HG03139 (cell line): ENCODE measurements around the gene ALX3.
"Not testable (repeated sequence)": the region's sequence is repeated elsewhere in the genome, so short reads cannot be mapped to it uniquely, and the experiment has no call there.

Experiments
- ATAC-seq: cut with Tn5 transposase; IDR thresholded peaks from one replicate; pipeline ENCODE4 v1.9.1; 2021; ENCODE audit not compliant: unreplicated experiment

ALX3 gene

GRCh38 chr1:110048923-110049601 lies 21.4 kb downstream of the ALX3 start:
- no peak for ATAC-seq

- no peak for ATAC-seq
Observed at GRCh38 chr1:110048240-110048639, 22.2 kb downstream of the ALX3 start.

GRCh38 chr1:110047463-110047862 lies 23.0 kb downstream of the ALX3 start:
- no peak for ATAC-seq

- ATAC-seq: no peak
Observed at GRCh38 chr1:110043016-110043415, 27.5 kb downstream of the ALX3 start.

GRCh38 chr1:110040548-110040947 lies 29.9 kb downstream of the ALX3 start:
- ATAC-seq: no peak

- no peak for ATAC-seq
Observed at GRCh38 chr1:110039641-110040040, 30.8 kb downstream of the ALX3 start.

- ATAC-seq: no peak
Observed at GRCh38 chr1:110038271-110038670, 32.2 kb downstream of the ALX3 start.

- ATAC-seq: peak; percentile 2
Observed at GRCh38 chr1:110035236-110035752, 35.2 kb downstream of the ALX3 start.

GRCh38 chr1:110034451-110035235 lies 35.8 kb downstream of the ALX3 start, which contains the start of gene STRIP1:
STRIP1 (plus strand) TSS chr1:110034624; CDS start chr1:110034638, 14 bp downstream.
- ATAC-seq: peak; percentile 86

GRCh38 chr1:110034040-110034450 lies 36.4 kb downstream of the ALX3 start:
- no peak for ATAC-seq

- no peak for ATAC-seq
Observed at GRCh38 chr1:110033421-110033820, 37.1 kb downstream of the ALX3 start.

GRCh38 chr1:110032327-110032726 lies 38.1 kb downstream of the ALX3 start:
- no peak for ATAC-seq

- ATAC-seq: not testable (repeated sequence)
Observed at GRCh38 chr1:110030687-110031086, 39.8 kb downstream of the ALX3 start.

GRCh38 chr1:110024613-110025012 lies 45.9 kb downstream of the ALX3 start:
- ATAC-seq: no peak

- ATAC-seq: no peak
Observed at GRCh38 chr1:110021285-110021684, 49.2 kb downstream of the ALX3 start.

- ATAC-seq: no peak
Observed at GRCh38 chr1:110019770-110020169, 50.7 kb downstream of the ALX3 start.

- no peak for ATAC-seq
Observed at GRCh38 chr1:110018396-110018795, 52.1 kb downstream of the ALX3 start.

GRCh38 chr1:110017792-110018191 lies 52.7 kb downstream of the ALX3 start:
- ATAC-seq: no peak

- ATAC-seq: peak; percentile 54
Observed at GRCh38 chr1:110012100-110012780, 58.2 kb downstream of the ALX3 start.

- ATAC-seq: peak; percentile 92
Observed at GRCh38 chr1:110011527-110012041, 58.9 kb downstream of the ALX3 start.
